Colonic mucosa (tissue), 4 donors: ENCODE measurements around the gene HS1BP3. TPM values are rescaled to one million over a fixed set of nuclear protein-coding genes. Genes with fewer than 3 reads are reported as not detected.

ENCODE experiments used
- DNase-seq: peaks from one replicate; pipeline ENCODE4 v3.0.0-alpha.2; 2020
- H3K27ac ChIP-seq: fragments of 200-600 bp; one replicate; pipeline ENCODE4 v1.8.0; 2021
- H3K27me3 ChIP-seq: fragments of 200-600 bp; one replicate; pipeline ENCODE4 v1.8.0; 2021
- H3K36me3 ChIP-seq: fragments of 200-600 bp; one replicate; pipeline ENCODE4 v1.8.0; 2021
- H3K4me1 ChIP-seq: fragments of 200-600 bp; one replicate; pipeline ENCODE4 v1.8.0; 2021; ENCODE audit warnings: mild to moderate bottlenecking
- H3K4me3 ChIP-seq: fragments of 200-600 bp; one replicate; pipeline ENCODE4 v1.8.0; 2021
- H3K9ac ChIP-seq, 2 donors: one replicate each; pipeline ENCODE4 v1.7.0; 2013; ENCODE audit warnings: control low read depth in 2 of 2, low read depth in 2 of 2, low read length in 2 of 2
- H3K9me3 ChIP-seq: fragments of 200-600 bp; one replicate; pipeline ENCODE4 v1.8.0; 2021
- CTCF ChIP-seq: fragments of 200-600 bp; IDR thresholded peaks from one replicate; pipeline ENCODE4 v1.8.0; 2022; ENCODE audit warnings: antibody characterized with exemption, mild to moderate bottlenecking
- intact Hi-C: fragments of 100-400 bp; cut with DNase I; formaldehyde crosslinking; loops from one replicate; pipeline ENCODE4 v1.14.1; 2022
- total RNA-seq, 2 donors: library from RNA; stranded (reverse); fragmentation: NEBNext Ultra II Directional in 1 of 2; extraction: Animal tissue kit (Norgen Biotek cat#: 25700) in 1 of 2; gene quantifications; one replicate each; pipeline ENCODE4 v1.2.1, GENCODE V29; 2021
- donor health status: healthy.
- donor health status: DM: no; HTN: no; CAD: no.
- donor health status: DM: no; HTN: no; CAD: no.

HS1BP3 gene
- total RNA-seq, 2 donors from 2014 or later, result 21.2 to 21.5 TPM

DNA sequence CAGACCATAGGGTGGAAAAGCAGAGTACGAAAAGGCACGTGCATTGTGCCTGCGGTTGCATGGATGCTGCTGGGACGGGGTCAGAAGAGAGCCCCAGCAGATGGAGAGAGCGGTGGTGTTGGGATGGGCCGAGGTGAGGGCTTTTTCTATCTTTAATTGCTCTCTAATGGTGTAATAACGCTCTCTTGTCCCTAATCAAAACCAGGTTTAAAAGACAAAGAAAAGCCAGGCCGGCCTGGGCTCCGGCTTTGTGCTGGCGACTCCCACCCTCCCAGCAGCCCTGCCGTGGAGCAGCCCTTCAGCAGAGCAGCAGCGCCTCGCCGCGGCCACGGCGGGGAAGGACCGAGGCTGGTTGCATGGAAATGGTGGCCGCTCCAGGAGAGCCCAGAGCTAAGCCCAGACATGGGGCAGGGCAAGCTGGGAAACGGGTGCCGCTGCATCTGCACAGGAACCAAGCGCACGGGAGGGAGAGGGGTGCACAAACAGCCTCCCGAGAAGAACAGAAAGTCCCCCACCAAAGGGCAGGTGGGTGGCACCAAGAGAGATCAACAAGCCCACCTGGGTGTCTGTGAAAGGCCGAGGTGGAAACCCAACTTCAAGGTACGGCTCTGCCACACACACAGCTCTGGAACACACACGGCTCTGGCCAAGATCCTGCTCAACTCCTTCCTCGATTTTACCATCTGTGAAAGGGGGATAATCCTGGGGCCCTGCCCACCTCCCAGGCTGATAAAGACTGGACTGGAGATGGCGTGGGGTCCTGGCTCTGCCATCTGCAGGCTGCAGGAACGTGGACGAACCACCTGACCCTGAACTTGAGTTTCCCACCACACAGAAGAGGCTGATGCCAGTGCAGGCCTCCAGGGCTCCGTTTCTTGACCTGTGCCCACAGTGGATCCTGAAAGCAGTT, 15.0 kb downstream of the HS1BP3 start:
- no peak overlapping the region for H3K4me3 ChIP-seq
- no peaks in the 10 kb centered on the region for H3K36me3 ChIP-seq
- H3K9ac ChIP-seq, result peak overlapping the region in 1 of 2 donors; percentile 51
- H3K4me1 ChIP-seq, result peaks cover 20% of the 10 kb centered on the region
- DNase-seq, result peak; percentile 87
- peak; percentile 80 for TF ChIP-seq CTCF
- no peaks in the 10 kb centered on the region for H3K27me3 ChIP-seq
- intact Hi-C loops, result loop anchor here (5.0 kb wide), 1 partner anchor 239 kb away; no protein-coding TSS in a partner anchor
- no peaks in the 10 kb centered on the region for H3K9me3 ChIP-seq
- H3K27ac ChIP-seq, result no peak overlapping the region

- DNase-seq, result peak; percentile 49
- H3K27me3 ChIP-seq, result no peaks in the 10 kb centered on the region
- peak overlapping the region; percentile 60 for H3K27ac ChIP-seq
- peaks cover 20% of the 10 kb centered on the region for H3K4me1 ChIP-seq
- H3K9ac ChIP-seq, result peak overlapping the region in 1 of 2 donors; percentile 71
- TF ChIP-seq CTCF, result no peak
- intact Hi-C loops, result loop anchor here (5.0 kb wide), 1 partner anchor 238 kb away; no protein-coding TSS in a partner anchor
- H3K36me3 ChIP-seq, result no peaks in the 10 kb centered on the region
- no peak overlapping the region for H3K4me3 ChIP-seq
- no peaks in the 10 kb centered on the region for H3K9me3 ChIP-seq
These were observed 15.8 kb downstream of the HS1BP3 start for GRCh38 chr2:20635113-20635510.

DNA sequence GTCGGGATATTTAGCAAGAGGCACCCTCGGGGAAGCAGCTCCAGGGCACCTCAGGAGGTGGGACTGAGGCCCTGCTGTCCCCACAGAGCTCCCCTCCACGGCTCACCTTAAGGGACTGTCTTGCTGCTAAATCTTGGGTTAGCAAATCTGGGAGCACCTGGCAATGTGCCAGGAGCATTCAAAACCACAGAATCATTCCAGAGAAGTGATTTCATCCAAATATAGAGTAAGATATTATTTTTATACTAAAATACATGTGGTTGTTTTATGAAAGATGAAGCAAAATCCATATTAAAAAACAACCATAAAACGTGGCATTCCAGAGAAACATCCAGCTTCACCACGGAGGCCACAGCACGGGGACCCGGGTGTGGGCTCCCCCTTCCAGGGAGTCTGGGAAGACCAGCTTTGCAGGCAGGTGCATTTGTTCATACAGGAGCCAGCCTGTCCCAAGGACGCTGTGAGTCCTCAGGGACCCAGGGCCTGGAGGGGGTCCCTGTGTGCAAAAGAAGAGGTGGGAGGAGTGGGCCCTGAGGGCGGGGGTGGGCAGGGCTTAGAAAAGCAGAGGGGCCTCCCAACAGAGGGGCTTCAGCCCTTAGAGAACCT, 16.3 kb downstream of the HS1BP3 start:
- Histone ChIP-seq H3K9me3 (no peaks in the 10 kb centered on the region), H3K4me1 (peaks cover 20% of the 10 kb centered on the region), H3K27me3 (no peaks in the 10 kb centered on the region), H3K9ac (peak overlapping the region in 1 of 2 donors; percentile 71), H3K4me3 (no peak overlapping the region), H3K36me3 (no peaks in the 10 kb centered on the region), H3K27ac (peak overlapping the region; percentile 60)
- no peak for DNase-seq
- TF ChIP-seq CTCF, result no peak
- intact Hi-C loops, result loop anchor here (5.0 kb wide), 1 partner anchor 237 kb away; no protein-coding TSS in a partner anchor

DNA sequence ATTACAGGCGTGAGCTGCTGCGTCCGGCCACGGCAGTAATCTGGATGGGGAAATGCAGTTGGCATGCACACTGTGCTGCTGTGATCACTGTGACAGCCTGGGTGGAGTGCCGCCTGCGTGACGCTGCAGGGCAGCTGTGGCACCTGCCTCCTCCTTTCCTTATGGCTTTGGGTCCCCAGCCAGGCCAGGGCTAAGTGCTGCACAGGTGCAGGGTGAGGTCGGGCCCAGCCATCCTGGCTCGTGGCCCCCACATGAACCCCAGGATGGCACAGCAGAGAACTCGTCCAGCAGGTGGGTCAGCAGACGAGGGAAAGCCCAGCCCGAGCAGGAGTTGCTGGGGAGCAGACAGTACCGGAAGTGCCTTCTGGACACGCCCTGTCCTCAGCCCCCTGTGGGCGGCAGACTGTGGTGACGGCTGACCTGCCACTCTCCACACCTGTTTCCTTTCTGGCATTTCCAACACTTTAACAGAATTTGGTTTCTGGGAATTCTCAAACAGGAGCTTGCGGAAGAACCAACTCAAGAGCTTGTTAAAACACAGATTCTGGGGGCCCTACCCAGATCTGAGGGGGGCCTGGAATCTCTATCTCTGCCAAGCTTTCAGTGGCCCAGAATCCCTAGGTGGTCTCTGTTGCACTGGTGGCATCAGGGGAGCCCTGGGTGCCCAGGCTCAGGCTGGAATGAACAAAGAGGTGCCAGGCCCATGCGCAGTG, 16.9 kb downstream of the HS1BP3 start:
- Histone ChIP-seq H3K4me1 (peaks cover 20% of the 10 kb centered on the region), H3K9me3 (no peaks in the 10 kb centered on the region), H3K4me3 (no peak overlapping the region), H3K27ac (peak overlapping the region; percentile 60), H3K27me3 (no peaks in the 10 kb centered on the region), H3K36me3 (no peaks in the 10 kb centered on the region), H3K9ac (peak overlapping the region; percentile 54 to 71)
- TF ChIP-seq CTCF, result peak; percentile 18
- DNase-seq, result peak; percentile 74
- intact Hi-C loops, result no loop called here

GRCh38 chr2:20633001-20633400, 17.9 kb downstream of the HS1BP3 start:
- Histone ChIP-seq H3K9me3 (no peaks in the 10 kb centered on the region), H3K4me3 (no peak overlapping the region), H3K27me3 (no peaks in the 10 kb centered on the region), H3K9ac (no peak overlapping the region), H3K36me3 (no peaks in the 10 kb centered on the region), H3K27ac (peak overlapping the region; percentile 60), H3K4me1 (peaks cover 20% of the 10 kb centered on the region)
- no peak for DNase-seq
- intact Hi-C loops, result no loop called here
- no peak for TF ChIP-seq CTCF
